Measurements from ENCODE around the gene VSTM2L.

VSTM2L gene

GRCh38 chr20:37934634-37935375, 31.9 kb downstream of the VSTM2L start:
- Histone ChIP-seq H3K9me3 (ENCODE audit: insufficient read depth, low read depth, low read length) (no peaks in the 10 kb centered on the region), H3K9ac (ENCODE audit: low read depth, low read length) (no peak overlapping the region), H3K27ac (ENCODE audit: low read depth, low read length) (no peak overlapping the region), H3K4me1 (ENCODE audit: insufficient read depth, low read length) (0 out of 2 replicates have a peak, but pooled peaks cover 5% of the 10 kb centered on the region), H3K4me3 (ENCODE audit: low read length) (no peak overlapping the region), H3K36me3 (ENCODE audit: insufficient read depth, low read length) (no peaks in the 10 kb centered on the region), H3K27me3 (ENCODE audit: insufficient read depth, low read length) (no peaks in the 10 kb centered on the region)
- WGBS: 84% methylated on average over 14 of the region's 14 CpGs

DNA sequence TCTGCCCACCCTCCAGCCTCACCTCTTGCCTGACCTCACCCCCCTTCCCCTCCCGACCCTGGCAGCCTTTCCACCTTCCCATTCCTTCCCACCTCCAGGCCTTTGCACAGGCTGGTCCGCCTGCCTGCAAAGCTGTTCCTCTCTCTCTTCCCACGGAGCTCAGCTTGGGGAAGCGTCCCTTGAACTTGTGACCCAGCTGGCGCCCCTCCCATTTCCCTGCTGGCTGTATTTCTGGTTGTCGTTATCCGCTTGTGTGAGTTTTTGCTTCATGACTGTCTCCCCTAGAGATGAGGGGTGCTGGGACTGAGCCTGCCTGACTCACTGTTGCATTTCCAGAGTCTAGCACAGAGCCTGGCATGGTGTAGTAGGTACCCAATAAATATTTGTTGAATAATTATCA, 32.5 kb downstream of the VSTM2L start:
- H3K27ac ChIP-seq (ENCODE audit: low read depth, low read length): no peak overlapping the region
- no peak overlapping the region for H3K4me3 ChIP-seq (ENCODE audit: low read length)
- 0 out of 2 replicates have a peak, but pooled peaks cover 5% of the 10 kb centered on the region for H3K4me1 ChIP-seq (ENCODE audit: insufficient read depth, low read length)
- H3K27me3 ChIP-seq (ENCODE audit: insufficient read depth, low read length): no peaks in the 10 kb centered on the region
- 77% methylated on average over 7 of the region's 7 CpGs for WGBS
- no peaks in the 10 kb centered on the region for H3K36me3 ChIP-seq (ENCODE audit: insufficient read depth, low read length)
- no peak overlapping the region for H3K9ac ChIP-seq (ENCODE audit: low read depth, low read length)
- H3K9me3 ChIP-seq (ENCODE audit: insufficient read depth, low read depth, low read length): no peaks in the 10 kb centered on the region

- no peak overlapping the region for H3K27ac ChIP-seq (ENCODE audit: low read depth, low read length)
- no peak overlapping the region for H3K9ac ChIP-seq (ENCODE audit: low read depth, low read length)
- WGBS: 96% methylated on average over 10 of the region's 10 CpGs
- no peaks in the 10 kb centered on the region for H3K9me3 ChIP-seq (ENCODE audit: insufficient read depth, low read depth, low read length)
- no peak overlapping the region for H3K4me3 ChIP-seq (ENCODE audit: low read length)
- H3K27me3 ChIP-seq (ENCODE audit: insufficient read depth, low read length): no peaks in the 10 kb centered on the region
- 0 out of 2 replicates have a peak, but pooled peaks cover 5% of the 10 kb centered on the region for H3K4me1 ChIP-seq (ENCODE audit: insufficient read depth, low read length)
- H3K36me3 ChIP-seq (ENCODE audit: insufficient read depth, low read length): no peaks in the 10 kb centered on the region
Measured at GRCh38 chr20:37936041-37936440, 33.1 kb downstream of the VSTM2L start.

DNA sequence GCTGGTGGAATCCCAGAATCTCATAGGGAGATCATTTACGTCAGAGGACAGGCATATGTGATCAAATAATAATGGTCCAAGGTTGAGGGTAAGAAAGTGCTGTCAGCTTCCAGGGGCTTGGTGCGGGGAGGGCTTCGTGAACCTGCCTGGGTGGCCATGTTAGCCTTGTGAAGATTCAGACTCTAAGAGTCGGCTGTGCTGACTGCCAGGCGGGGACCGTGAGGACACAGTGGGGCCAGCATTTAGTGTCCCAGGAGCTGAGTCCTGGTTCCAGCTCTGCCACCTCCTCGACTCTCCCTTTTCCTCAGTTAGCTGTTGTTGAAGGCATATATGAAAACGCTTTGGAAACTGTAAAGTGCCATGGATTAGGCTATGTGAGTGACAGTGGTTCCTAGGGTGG, 33.5 kb downstream of the VSTM2L start:
- Histone ChIP-seq H3K27me3 (ENCODE audit: insufficient read depth, low read length) (no peaks in the 10 kb centered on the region), H3K36me3 (ENCODE audit: insufficient read depth, low read length) (no peaks in the 10 kb centered on the region), H3K4me1 (ENCODE audit: insufficient read depth, low read length) (0 out of 2 replicates have a peak, but pooled peaks cover 5% of the 10 kb centered on the region), H3K27ac (ENCODE audit: low read depth, low read length) (no peak overlapping the region), H3K4me3 (ENCODE audit: low read length) (no peak overlapping the region), H3K9me3 (ENCODE audit: insufficient read depth, low read depth, low read length) (no peaks in the 10 kb centered on the region), H3K9ac (ENCODE audit: low read depth, low read length) (no peak overlapping the region)
- WGBS: 87% methylated on average over 8 of the region's 8 CpGs

DNA sequence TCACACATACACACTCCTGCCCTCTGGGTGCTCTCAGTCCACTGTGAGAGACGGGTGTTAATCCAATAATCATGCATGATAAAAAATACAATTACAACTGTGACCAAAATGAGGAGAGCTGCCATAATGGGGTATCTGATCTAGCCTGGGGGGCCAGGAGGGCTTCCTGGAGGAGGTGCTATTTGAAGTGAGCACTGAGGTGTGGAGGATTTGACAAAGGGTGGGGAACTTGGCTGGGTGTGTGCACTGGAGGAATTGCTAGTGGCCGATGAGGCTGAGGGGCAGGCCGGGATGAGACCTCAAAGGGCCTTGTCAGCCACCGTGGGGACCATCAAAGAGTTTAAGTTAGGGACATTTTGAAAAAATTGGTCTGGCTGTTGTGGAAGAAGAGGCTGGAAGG, 34.8 kb downstream of the VSTM2L start:
- 94% methylated on average over 4 of the region's 4 CpGs for WGBS
- Histone ChIP-seq H3K9ac (ENCODE audit: low read depth, low read length) (no peak overlapping the region), H3K4me1 (ENCODE audit: insufficient read depth, low read length) (0 out of 2 replicates have a peak, but pooled peaks cover 5% of the 10 kb centered on the region)

DNA sequence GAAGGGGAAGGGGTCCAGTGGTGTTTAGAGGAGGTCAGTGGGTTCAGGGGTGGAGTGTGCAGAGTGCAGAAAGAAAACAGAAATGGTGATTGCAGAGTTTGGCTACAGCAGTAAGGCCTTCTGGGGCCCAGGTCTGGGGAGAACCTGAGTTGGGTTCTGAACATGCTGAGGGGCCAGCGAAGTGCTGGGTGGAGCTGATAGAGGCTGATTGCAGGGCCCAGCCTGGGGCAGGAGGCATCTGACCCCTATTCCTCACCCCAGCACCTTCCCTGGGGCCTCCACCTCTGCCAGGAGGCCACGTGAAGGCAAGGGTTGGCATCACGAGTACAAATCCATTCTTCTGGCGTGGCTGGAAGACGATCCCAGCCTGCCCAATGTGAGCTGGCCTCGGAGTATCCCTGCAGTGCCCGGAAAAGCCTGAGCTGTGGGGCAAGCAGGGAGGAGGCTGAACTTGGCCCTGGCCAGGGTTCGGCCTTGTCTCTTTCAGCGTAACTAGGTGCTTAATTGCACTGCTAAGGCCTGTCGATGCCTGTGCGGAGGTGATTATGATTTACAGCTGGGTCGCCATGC, 35.3 kb downstream of the VSTM2L start:
- no peaks in the 10 kb centered on the region for H3K4me1 ChIP-seq (ENCODE audit: insufficient read depth, low read length)
- no peak overlapping the region for H3K27ac ChIP-seq (ENCODE audit: low read depth, low read length)
- H3K9ac ChIP-seq (ENCODE audit: low read depth, low read length): no peak overlapping the region
- WGBS: 92% methylated on average over 12 of the region's 12 CpGs
- no peaks in the 10 kb centered on the region for H3K27me3 ChIP-seq (ENCODE audit: insufficient read depth, low read length)
- no peaks in the 10 kb centered on the region for H3K9me3 ChIP-seq (ENCODE audit: insufficient read depth, low read depth, low read length)
- no peaks in the 10 kb centered on the region for H3K36me3 ChIP-seq (ENCODE audit: insufficient read depth, low read length)
- no peak overlapping the region for H3K4me3 ChIP-seq (ENCODE audit: low read length)

More for the DNA sequence above, 34.8 kb downstream of the VSTM2L start:
- no peaks in the 10 kb centered on the region for H3K36me3 ChIP-seq (ENCODE audit: insufficient read depth, low read length)
- H3K27ac ChIP-seq (ENCODE audit: low read depth, low read length): no peak overlapping the region
- no peak overlapping the region for H3K4me3 ChIP-seq (ENCODE audit: low read length)
- no peaks in the 10 kb centered on the region for H3K27me3 ChIP-seq (ENCODE audit: insufficient read depth, low read length)
- H3K9me3 ChIP-seq (ENCODE audit: insufficient read depth, low read depth, low read length): no peaks in the 10 kb centered on the region

DNA sequence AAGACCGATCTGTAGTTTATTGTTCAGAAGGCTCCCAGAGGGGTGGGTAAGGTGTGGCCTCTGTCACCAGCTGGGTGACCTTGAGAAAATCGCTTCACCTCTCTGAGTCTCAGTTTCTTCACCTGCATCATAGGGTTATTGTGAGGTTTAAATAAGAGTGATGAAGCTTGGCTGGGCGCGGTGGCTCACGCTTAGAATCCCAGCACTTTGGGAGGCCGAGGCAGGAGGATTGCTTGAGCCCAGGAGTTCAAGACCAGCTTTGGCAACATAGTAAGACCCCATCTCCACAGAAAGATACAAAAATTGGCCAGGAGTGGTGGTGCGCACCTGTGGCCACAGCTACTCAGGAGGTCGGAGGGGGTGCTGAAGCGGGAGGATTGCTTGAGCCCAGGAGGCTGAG, 36.0 kb downstream of the VSTM2L start:
- no peaks in the 10 kb centered on the region for H3K9me3 ChIP-seq (ENCODE audit: insufficient read depth, low read depth, low read length)
- no peak overlapping the region for H3K9ac ChIP-seq (ENCODE audit: low read depth, low read length)
- H3K27ac ChIP-seq (ENCODE audit: low read depth, low read length): no peak overlapping the region
- no peaks in the 10 kb centered on the region for H3K4me1 ChIP-seq (ENCODE audit: insufficient read depth, low read length)
- no peaks in the 10 kb centered on the region for H3K27me3 ChIP-seq (ENCODE audit: insufficient read depth, low read length)
- whole genome bisulfite sequencing: 94% methylated on average over 9 of the region's 9 CpGs
- H3K4me3 ChIP-seq (ENCODE audit: low read length): no peak overlapping the region
- no peaks in the 10 kb centered on the region for H3K36me3 ChIP-seq (ENCODE audit: insufficient read depth, low read length)

DNA sequence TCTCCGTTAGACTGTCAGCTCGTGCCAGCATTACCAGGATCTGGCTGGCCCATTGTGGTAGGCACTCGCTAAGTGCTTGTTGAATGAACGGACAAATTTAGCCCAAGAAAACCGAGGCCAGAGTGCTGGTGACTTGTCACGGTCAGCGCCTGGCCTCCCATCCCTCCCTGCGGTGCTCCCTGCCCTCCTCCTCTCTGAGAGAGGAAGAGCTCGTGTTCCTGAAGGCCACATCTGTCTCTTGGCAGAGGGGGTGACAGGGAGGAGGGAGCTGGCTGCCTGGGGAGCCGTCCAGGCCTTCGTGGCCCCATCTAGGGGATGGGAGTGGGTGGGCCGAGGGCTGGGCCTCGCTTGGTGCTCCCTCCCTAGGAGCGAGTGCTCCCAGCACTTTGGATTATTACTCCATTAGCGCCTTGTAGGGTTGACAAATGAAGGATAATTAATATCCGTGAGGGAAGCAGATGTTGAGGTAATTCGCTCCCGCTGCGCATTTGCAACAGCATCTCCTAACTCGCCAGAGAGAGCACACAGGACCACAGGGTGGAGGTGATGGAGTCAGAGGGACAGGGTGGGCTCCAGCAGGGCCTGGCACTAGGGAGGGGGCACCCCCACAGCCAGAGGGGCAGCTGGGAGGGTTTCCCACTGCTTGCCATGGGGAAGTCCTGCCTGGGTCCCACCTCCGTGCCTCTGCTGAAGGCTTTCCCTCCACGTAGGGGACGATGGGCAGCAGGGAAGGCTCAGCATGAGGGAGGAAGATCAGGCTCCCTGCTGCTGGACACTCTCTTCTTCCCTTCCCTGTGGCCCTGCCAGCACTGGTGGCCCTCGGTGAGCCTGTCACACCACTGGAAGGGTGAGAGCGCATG, 37.0 kb downstream of the VSTM2L start:
- no peak overlapping the region for H3K9ac ChIP-seq (ENCODE audit: low read depth, low read length)
- WGBS: 90% methylated on average over 25 of the region's 25 CpGs
- H3K36me3 ChIP-seq (ENCODE audit: insufficient read depth, low read length): no peaks in the 10 kb centered on the region
- no peak overlapping the region for H3K4me3 ChIP-seq (ENCODE audit: low read length)
- no peaks in the 10 kb centered on the region for H3K27me3 ChIP-seq (ENCODE audit: insufficient read depth, low read length)
- no peak overlapping the region for H3K27ac ChIP-seq (ENCODE audit: low read depth, low read length)
- H3K9me3 ChIP-seq (ENCODE audit: insufficient read depth, low read depth, low read length): no peaks in the 10 kb centered on the region
- no peaks in the 10 kb centered on the region for H3K4me1 ChIP-seq (ENCODE audit: insufficient read depth, low read length)

DNA sequence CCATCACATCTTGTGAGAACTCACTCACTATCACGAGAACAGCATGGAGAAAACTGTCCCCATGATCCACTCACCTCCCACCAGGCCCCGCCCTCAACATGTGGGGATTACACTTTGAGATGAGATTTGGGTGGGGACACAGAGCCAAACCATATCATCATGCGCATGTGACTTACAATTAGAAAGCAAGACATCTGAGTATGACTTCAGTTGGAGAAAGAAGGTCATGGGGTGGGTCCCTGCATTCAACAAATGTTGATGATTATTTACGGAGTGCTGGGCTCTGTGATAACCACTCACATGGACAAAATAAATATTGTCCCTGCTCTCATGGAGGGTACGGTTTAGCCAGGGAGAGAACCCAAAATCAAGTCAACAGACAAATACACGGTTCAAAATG, 37.9 kb downstream of the VSTM2L start:
- Histone ChIP-seq H3K27me3 (ENCODE audit: insufficient read depth, low read length) (no peaks in the 10 kb centered on the region), H3K9me3 (ENCODE audit: insufficient read depth, low read depth, low read length) (no peaks in the 10 kb centered on the region), H3K4me3 (ENCODE audit: low read length) (no peak overlapping the region), H3K9ac (ENCODE audit: low read depth, low read length) (no peak overlapping the region), H3K27ac (ENCODE audit: low read depth, low read length) (no peak overlapping the region), H3K4me1 (ENCODE audit: insufficient read depth, low read length) (no peaks in the 10 kb centered on the region), H3K36me3 (ENCODE audit: insufficient read depth, low read length) (no peaks in the 10 kb centered on the region)
- WGBS: 95% methylated on average over 6 of the region's 6 CpGs

DNA sequence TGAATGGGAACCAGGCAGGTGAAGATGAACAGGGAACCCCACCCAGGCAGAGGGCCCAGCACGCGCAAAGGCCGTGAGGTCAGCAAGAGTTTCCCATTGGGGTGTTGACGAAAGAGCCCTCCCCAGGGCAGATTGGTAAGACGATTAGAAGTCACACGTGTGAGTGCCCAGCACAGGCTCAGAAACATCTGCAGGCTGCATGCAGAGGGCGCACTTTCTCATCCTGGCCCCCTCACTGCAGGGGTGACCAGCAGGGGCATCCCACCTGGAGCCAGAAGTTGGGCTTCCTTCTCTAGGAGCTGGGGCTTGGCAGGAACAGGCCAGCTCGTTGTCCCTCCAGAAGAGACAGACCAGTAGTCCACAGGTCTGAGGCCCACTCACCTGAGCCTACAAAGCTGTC, 38.4 kb downstream of the VSTM2L start:
- Histone ChIP-seq H3K27me3 (ENCODE audit: insufficient read depth, low read length) (no peaks in the 10 kb centered on the region), H3K9ac (ENCODE audit: low read depth, low read length) (no peak overlapping the region), H3K4me3 (ENCODE audit: low read length) (no peak overlapping the region), H3K27ac (ENCODE audit: low read depth, low read length) (no peak overlapping the region), H3K36me3 (ENCODE audit: insufficient read depth, low read length) (no peaks in the 10 kb centered on the region), H3K9me3 (ENCODE audit: insufficient read depth, low read depth, low read length) (no peaks in the 10 kb centered on the region), H3K4me1 (ENCODE audit: insufficient read depth, low read length) (no peaks in the 10 kb centered on the region)
- WGBS: 75% methylated on average over 8 of the region's 8 CpGs

- Histone ChIP-seq H3K36me3 (ENCODE audit: insufficient read depth, low read length) (no peaks in the 10 kb centered on the region), H3K9ac (ENCODE audit: low read depth, low read length) (no peak overlapping the region), H3K4me3 (ENCODE audit: low read length) (no peak overlapping the region), H3K9me3 (ENCODE audit: insufficient read depth, low read depth, low read length) (no peaks in the 10 kb centered on the region), H3K4me1 (ENCODE audit: insufficient read depth, low read length) (no peaks in the 10 kb centered on the region), H3K27ac (ENCODE audit: low read depth, low read length) (no peak overlapping the region), H3K27me3 (ENCODE audit: insufficient read depth, low read length) (no peaks in the 10 kb centered on the region)
- 98% methylated on average over 6 of the region's 6 CpGs for WGBS
Measured at GRCh38 chr20:37941992-37942391, 39.1 kb downstream of the VSTM2L start.

Data from HUES64 (cell line).